K562 (cell line): ENCODE data around the gene B3GALT4. TPM values are rescaled to one million over a fixed set of nuclear protein-coding genes. Genes with fewer than 3 reads are reported as not detected.

ENCODE experiments used
- ATF7 ChIP-seq: fragments of 450-650 bp; IDR thresholded peaks from 2 replicates; pipeline ENCODE4 v1.7.1; 2014; ENCODE audit warnings: mild to moderate bottlenecking, moderate library complexity
- BRD4 ChIP-seq: fragments of 200-600 bp; sonication (generic); IDR thresholded peaks from 2 replicates; pipeline ENCODE4 v1.6.1; 2017; ENCODE audit warnings: inconsistent platforms
- CTCF ChIP-seq, 3 experiments: IDR thresholded peaks in 2 of 3; conservative IDR thresholded peaks in 1 of 3; 2 replicates each; pipeline ENCODE4 v1.5.1; 2011 to 2012; ENCODE audit warnings: low read length in 3 of 3, mild to moderate bottlenecking in 3 of 3, control low read depth in 2 of 3, improper control_type of control experiment in 1 of 3, inconsistent platforms in 1 of 3, low read depth in 1 of 3, mixed read lengths in 1 of 3, moderate library complexity in 1 of 3; ENCODE audit not compliant: insufficient read depth in 2 of 3
- EWSR1 ChIP-seq: fragments of 450-650 bp; IDR thresholded peaks from 2 replicates; pipeline ENCODE4 v1.6.1; 2018; ENCODE audit warnings: borderline replicate concordance, mild to moderate bottlenecking, low read depth, moderate library complexity; ENCODE audit not compliant: partially characterized antibody
- GATAD2B ChIP-seq: fragments of 450-650 bp; IDR thresholded peaks from 2 replicates; pipeline ENCODE4 v1.6.1; 2017; ENCODE audit warnings: mild to moderate bottlenecking, borderline replicate concordance
- HMBOX1 ChIP-seq: sonication (generic); IDR thresholded peaks from 2 replicates; pipeline ENCODE4 v1.6.1; 2016
- HMGXB4 ChIP-seq: sonication (generic); formaldehyde crosslinking; IDR thresholded peaks from 2 replicates; pipeline ENCODE4 v1.8.1; 2023; ENCODE audit warnings: mild to moderate bottlenecking, missing genetic modification reagents
- ID3 ChIP-seq, 2 experiments: fragments of 250-450 bp in 1 of 2; fragments of 450-650 bp in 1 of 2; sonication (Bioruptor Pico) in 1 of 2; IDR thresholded peaks; 2 replicates each; pipeline versions ENCODE4 v1.6.1 to v1.8.0; 2016 to 2021; ENCODE audit warnings: mild to moderate bottlenecking in 2 of 2, moderate library complexity in 2 of 2, missing compliant biosample characterization in 1 of 2, missing genetic modification characterization in 1 of 2
- KHSRP ChIP-seq: fragments of 450-650 bp; IDR thresholded peaks from 2 replicates; pipeline ENCODE4 v1.6.1; 2017
- MCM5 ChIP-seq: fragments of 450-650 bp; IDR thresholded peaks from 2 replicates; pipeline ENCODE4 v1.6.1; 2016; ENCODE audit warnings: low read depth
- MEIS2 ChIP-seq: fragments of 450-650 bp; IDR thresholded peaks from 2 replicates; pipeline ENCODE4 v1.6.1; 2014; ENCODE audit warnings: mild to moderate bottlenecking; ENCODE audit not compliant: partially characterized antibody
- MNT ChIP-seq, 2 experiments: fragments of 450-650 bp; conservative IDR thresholded peaks; 2 replicates each; pipeline ENCODE4 v1.6.1; 2017; ENCODE audit warnings: mild to moderate bottlenecking in 2 of 2, moderate library complexity in 2 of 2
- MTA3 ChIP-seq: fragments of 450-650 bp; formaldehyde crosslinking; IDR thresholded peaks from 2 replicates; pipeline ENCODE4 v1.6.1; 2017; ENCODE audit warnings: mild to moderate bottlenecking, borderline replicate concordance
- NR1H2 ChIP-seq: sonication (generic); formaldehyde crosslinking; IDR thresholded peaks from 2 replicates; pipeline ENCODE4 v1.4.0; 2020; ENCODE audit warnings: mild to moderate bottlenecking, missing genetic modification reagents
- RAD51 ChIP-seq: fragments of 450-650 bp; IDR thresholded peaks from 2 replicates; pipeline ENCODE4 v1.7.1; 2016; ENCODE audit warnings: low read depth, mild to moderate bottlenecking, borderline replicate concordance
- RB1 ChIP-seq: fragments of 450-650 bp; IDR thresholded peaks from 2 replicates; pipeline ENCODE4 v1.6.1; 2017; ENCODE audit warnings: low read depth, mild to moderate bottlenecking
- STAG1 ChIP-seq: sonication (generic); formaldehyde crosslinking; IDR thresholded peaks from 2 replicates; pipeline ENCODE4 v1.5.0; 2020; ENCODE audit warnings: missing genetic modification reagents, borderline replicate concordance
- STAT5A ChIP-seq: IDR thresholded peaks from 2 replicates; pipeline ENCODE4 v1.6.1; 2012; ENCODE audit warnings: low read length, inconsistent platforms, borderline replicate concordance
- ZFP91 ChIP-seq: sonication (generic); formaldehyde crosslinking; IDR thresholded peaks from 2 replicates; pipeline ENCODE4 v1.8.0; 2022; ENCODE audit warnings: mild to moderate bottlenecking, missing genetic modification reagents
- polyA plus RNA-seq, 8 experiments: library from polyadenylated mRNA; depleted of rRNA in 4 of 8; stranded (reverse) in 5 of 8; unstranded in 3 of 8; fragments of >200 nt; fragmentation: Nextera tagmentation in 2 of 8; fragmentation: Illumina TruSeq in 1 of 8; extraction: Ambion mirVana in 2 of 8; extraction: Trizol in 1 of 8; gene quantifications; 2 replicates each; pipeline versions ENCODE4 v1.2.1 to v1.2.3, GENCODE V29; 2011 to 2014; ENCODE audit warnings: inconsistent platforms in 1 of 8, missing spikeins in 1 of 8
- total RNA-seq, 7 experiments: library from RNA; depleted of rRNA in 6 of 7; stranded (reverse); fragments of >200 nt in 6 of 7; fragmentation: Illumina TruSeq in 2 of 7; extraction: Trizol in 2 of 7; gene quantifications; 2 replicates each; pipeline versions ENCODE4 v1.2.1 to v1.2.3, GENCODE V29; 2011 to 2021; ENCODE audit warnings: low replicate concordance in 1 of 7

Gene B3GALT4
- total and polyA plus RNA-seq, 9 of the 15 experiments (the other 6 are each of a cell fraction or from before 2014, with no cell fraction given): 0.11 to 1.3 (median 0.53) TPM; not detected in 1

- TF ChIP-seq ID3 (CRISPR knock-in tag; IDR thresholded peaks at IDR 0.05) (no peak), ID3 (tag; IDR thresholded peaks at IDR 0.05) (peak; percentile 80; the same call in 1 of the 2 replicates), KHSRP (no peak), STAT5A (peak; percentile 30; the same call in 1 of the 2 replicates), STAG1 (CRISPR knock-in tag) (peak; percentile 79; the same call in 1 of the 2 replicates), RB1 (peak; percentile 84; the same call in 1 of the 2 replicates), RAD51 (no peak), ZFP91 (CRISPR knock-in tag) (no peak), MNT (conservative IDR thresholded peaks at IDR 0.05) (peak in 1 of 2 experiments; percentile 54; a peak in 1 of 4 replicates), BRD4 (no peak), GATAD2B (0 out of 2 replicates have a peak, but pooled peaks have one; percentile 31), CTCF (IDR thresholded peaks at IDR 0.05 in 2 of 3, conservative IDR thresholded peaks at IDR 0.05 in 1 of 3; ENCODE audit: insufficient read depth in 2 of 3, low read depth in 1 of 3, low read length in 3 of 3) (peak; percentile 99 to 100 (median 100)), NR1H2 (no peak), MTA3 (peak; percentile 36; the same call in 1 of the 2 replicates), EWSR1 (no peak), HMBOX1 (peak; percentile 17; the same call in 1 of the 2 replicates), MCM5 (no peak), HMGXB4 (0 out of 2 replicates have a peak, but pooled peaks have one; percentile 66), ATF7 (peak; percentile 72), MEIS2 (no peak)
These were observed 3.1 kb downstream of the B3GALT4 start (continued) for GRCh38 chr6:33279971-33280511.
